GM21381 (cell line): ENCODE data around the gene ITPKC.

ENCODE experiments used
- ATAC-seq: cut with Tn5 transposase; IDR thresholded peaks from one replicate; pipeline ENCODE4 v1.9.1; 2021; ENCODE audit warnings: mild to moderate bottlenecking, moderate library complexity; ENCODE audit not compliant: unreplicated experiment

The ITPKC gene

GRCh38 chr19:40739030-40739839 is 22.3 kb downstream of the ITPKC start:
- no peak for ATAC-seq

GRCh38 chr19:40739871-40740703 is 23.2 kb downstream of the ITPKC start:
- no peak for ATAC-seq

- ATAC-seq, result no peak
These were observed 23.8 kb downstream of the ITPKC start for GRCh38 chr19:40740747-40741146.

- ATAC-seq, result no peak
These were observed 24.8 kb downstream of the ITPKC start for GRCh38 chr19:40741527-40742390.

GRCh38 chr19:40742477-40742876 is 25.6 kb downstream of the ITPKC start:
- ATAC-seq, result no peak

GRCh38 chr19:40742886-40743285 is 26.0 kb downstream of the ITPKC start:
- ATAC-seq, result no peak

- no peak for ATAC-seq
These were observed 27.0 kb downstream of the ITPKC start for GRCh38 chr19:40743926-40744325.

- no peak for ATAC-seq
These were observed 27.9 kb downstream of the ITPKC start for GRCh38 chr19:40744554-40745401.

- ATAC-seq, result no peak
These were observed 28.5 kb downstream of the ITPKC start for GRCh38 chr19:40745402-40745780.

GRCh38 chr19:40747536-40747935 is 30.6 kb downstream of the ITPKC start:
- no peak for ATAC-seq

GRCh38 chr19:40750058-40750873 is 33.4 kb downstream of the ITPKC start, which contains the start of gene ACTMAP:
Gene ACTMAP (minus strand): TSS chr19:40750477. CDS start chr19:40749803, 674 bp downstream.
- ATAC-seq, result peak; percentile 83

GRCh38 chr19:40750874-40751537 is 34.1 kb downstream of the ITPKC start, which contains the start of gene SNRPA:
Gene SNRPA (plus strand): TSS chr19:40751203. CDS start chr19:40751409, 206 bp downstream.
- peak; percentile 55 for ATAC-seq

GRCh38 chr19:40752257-40752781 is 35.4 kb downstream of the ITPKC start:
- ATAC-seq, result no peak

- no peak for ATAC-seq
These were observed 37.8 kb downstream of the ITPKC start for GRCh38 chr19:40754611-40755247.

- no peak for ATAC-seq
These were observed 38.3 kb downstream of the ITPKC start for GRCh38 chr19:40755248-40755624.

- no peak for ATAC-seq
These were observed 38.9 kb downstream of the ITPKC start for GRCh38 chr19:40755791-40756190.

- ATAC-seq, result no peak
These were observed 39.7 kb downstream of the ITPKC start for GRCh38 chr19:40756502-40757110.
